Muscle layer of duodenum (tissue), 2 donors: ENCODE measurements around the gene PRIM2.
"Not testable (repeated sequence)": the region's sequence is repeated elsewhere in the genome, so short reads cannot be mapped to it uniquely, and the experiment has no call there.

Experiments used
- H3K27ac ChIP-seq: one replicate; pipeline ENCODE4 v1.7.0; 2013; ENCODE audit warnings: mild to moderate bottlenecking, low read length
- H3K27me3 ChIP-seq: one replicate; pipeline ENCODE4 v1.7.0; 2013; ENCODE audit warnings: low read depth, mild to moderate bottlenecking, control low read depth, low read length
- H3K36me3 ChIP-seq, 2 donors: one replicate each; pipeline ENCODE4 v1.7.0; 2013; ENCODE audit warnings: low read length in 2 of 2, control low read depth in 1 of 2, mild to moderate bottlenecking in 1 of 2; ENCODE audit not compliant: insufficient read depth in 2 of 2, control insufficient read depth in 1 of 2
- H3K4me1 ChIP-seq, 2 donors: one replicate each; pipeline ENCODE4 v1.7.0; 2013; ENCODE audit warnings: low read length in 2 of 2, mild to moderate bottlenecking in 2 of 2, control low read depth in 1 of 2, moderate library complexity in 1 of 2; ENCODE audit not compliant: insufficient read depth in 2 of 2, control insufficient read depth in 1 of 2
- H3K4me3 ChIP-seq, 2 donors: one replicate each; pipeline ENCODE4 v1.7.0; 2013; ENCODE audit warnings: low read length in 2 of 2, low read depth in 1 of 2, mild to moderate bottlenecking in 1 of 2
- H3K9me3 ChIP-seq, 2 donors: one replicate each; pipeline ENCODE4 v1.7.0; 2013; ENCODE audit warnings: low read length in 2 of 2, control low read depth in 1 of 2, mild to moderate bottlenecking in 1 of 2; ENCODE audit not compliant: control insufficient read depth in 1 of 2
- donor health status: healthy.

PRIM2 gene

GRCh38 chr6:57328074-57328473 lies 10.6 kb downstream of the PRIM2 start:
- Histone ChIP-seq H3K4me3 (no peak overlapping the region), H3K36me3 (peaks cover 7 to 41% of the 10 kb centered on the region in 2 donors), H3K4me1 (no peaks in the 10 kb centered on the region), H3K27ac (no peak overlapping the region), H3K27me3 (no peaks in the 10 kb centered on the region), H3K9me3 (peaks cover 4 to 10% of the 10 kb centered on the region in 2 donors)

DNA sequence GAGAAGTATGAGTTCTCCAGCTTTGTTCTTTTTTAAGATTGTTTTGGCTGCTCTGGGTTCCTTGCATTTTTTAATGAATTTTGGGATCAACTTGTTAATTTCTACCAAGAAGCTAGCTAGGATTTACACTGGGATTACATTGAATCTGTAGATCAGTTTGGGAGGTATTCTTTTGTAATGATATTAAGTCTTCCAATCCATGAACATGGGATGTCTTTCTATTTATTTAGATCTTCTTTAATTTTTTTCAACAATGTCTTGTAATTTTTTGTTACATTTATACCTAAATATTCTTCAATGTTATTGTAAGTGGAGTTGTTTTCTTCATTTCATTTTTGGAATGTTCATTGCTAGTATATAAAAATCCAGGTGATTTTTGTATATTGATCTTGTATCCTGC lies 12.5 kb downstream of the PRIM2 start:
- peaks cover 4 to 10% of the 10 kb centered on the region in 2 donors for H3K9me3 ChIP-seq
- H3K4me3 ChIP-seq: no peak overlapping the region
- no peak overlapping the region for H3K27ac ChIP-seq
- peaks cover 7 to 41% of the 10 kb centered on the region in 2 donors for H3K36me3 ChIP-seq
- H3K4me1 ChIP-seq: no peaks in the 10 kb centered on the region
- H3K27me3 ChIP-seq: no peaks in the 10 kb centered on the region

DNA sequence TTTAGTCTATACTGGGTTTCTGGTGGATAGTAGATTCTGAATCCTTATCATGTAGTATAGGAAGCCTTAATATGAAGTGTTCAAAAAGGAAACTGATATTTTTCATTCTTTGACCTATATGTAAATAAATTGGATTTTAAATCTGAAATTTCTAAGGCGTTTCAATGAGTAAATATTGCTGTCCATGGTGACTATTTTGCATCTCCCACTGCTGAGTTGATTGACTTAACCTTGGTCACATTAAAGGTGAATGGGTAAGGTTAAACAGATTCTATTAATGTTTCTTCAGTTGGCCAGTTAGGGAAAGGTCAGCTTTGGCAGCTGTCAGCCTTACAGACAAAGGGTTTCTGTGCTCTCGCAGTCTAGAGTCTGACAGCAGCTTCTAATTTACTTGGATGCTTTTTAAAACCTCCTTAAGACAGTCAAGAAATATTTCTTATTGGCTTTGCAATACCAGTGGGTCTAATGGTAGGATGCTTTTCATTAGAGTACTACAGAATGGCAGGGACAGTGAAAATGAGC lies 24.8 kb downstream of the PRIM2 start:
- Histone ChIP-seq H3K4me1 (no peaks in the 10 kb centered on the region), H3K9me3 (no peaks in the 10 kb centered on the region), H3K4me3 (no peak overlapping the region), H3K27me3 (no peaks in the 10 kb centered on the region), H3K27ac (no peak overlapping the region), H3K36me3 (no peaks in the 10 kb centered on the region)

DNA sequence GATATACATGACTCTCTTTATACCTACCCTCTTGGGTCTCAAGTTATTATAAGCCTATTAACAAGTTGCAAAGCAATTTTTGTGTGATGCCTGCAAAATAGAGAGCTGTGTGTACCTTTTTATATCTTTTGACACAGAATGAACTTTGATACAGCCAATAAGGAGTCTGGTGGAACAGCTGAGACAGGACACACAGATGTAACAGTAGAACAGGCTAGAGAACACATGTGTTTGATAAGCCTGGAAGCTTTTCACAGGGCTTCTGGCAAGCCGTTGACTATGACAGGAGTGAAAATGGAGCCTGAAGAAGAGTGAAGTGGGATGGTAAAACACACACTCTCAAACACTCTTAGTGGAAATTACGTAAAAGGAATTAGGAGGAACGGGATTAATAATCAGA lies 25.9 kb downstream of the PRIM2 start:
- H3K4me1 ChIP-seq, H3K36me3 ChIP-seq, H3K27me3 ChIP-seq, H3K4me3 ChIP-seq, H3K9me3 ChIP-seq, H3K27ac ChIP-seq: not testable (repeated sequence)

- not testable (repeated sequence) for H3K4me3 ChIP-seq, H3K9me3 ChIP-seq, H3K4me1 ChIP-seq, H3K27me3 ChIP-seq, H3K36me3 ChIP-seq, H3K27ac ChIP-seq
Measured at GRCh38 chr6:57346715-57347114, 29.3 kb downstream of the PRIM2 start.

DNA sequence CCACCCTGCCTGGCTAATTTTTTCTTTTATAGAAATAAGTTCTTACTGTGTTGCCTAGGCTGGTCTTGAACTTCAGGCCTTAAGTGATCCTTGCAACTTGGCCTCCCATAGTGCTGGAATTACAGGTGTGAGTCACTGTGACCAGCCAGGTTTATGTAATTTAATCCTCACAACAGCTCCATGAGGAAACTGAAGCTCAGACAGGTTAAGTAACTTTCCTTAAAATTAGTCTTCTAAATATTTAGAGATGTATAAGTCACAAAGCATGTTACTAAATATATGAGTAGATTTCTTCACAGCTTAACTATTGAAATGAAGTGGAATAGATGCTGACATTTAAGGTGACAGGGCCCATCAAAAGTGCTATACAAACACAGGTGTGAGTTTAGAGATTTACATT lies 30.2 kb downstream of the PRIM2 start:
- H3K9me3 ChIP-seq, H3K4me1 ChIP-seq, H3K27ac ChIP-seq, H3K36me3 ChIP-seq, H3K27me3 ChIP-seq, H3K4me3 ChIP-seq: not testable (repeated sequence)

DNA sequence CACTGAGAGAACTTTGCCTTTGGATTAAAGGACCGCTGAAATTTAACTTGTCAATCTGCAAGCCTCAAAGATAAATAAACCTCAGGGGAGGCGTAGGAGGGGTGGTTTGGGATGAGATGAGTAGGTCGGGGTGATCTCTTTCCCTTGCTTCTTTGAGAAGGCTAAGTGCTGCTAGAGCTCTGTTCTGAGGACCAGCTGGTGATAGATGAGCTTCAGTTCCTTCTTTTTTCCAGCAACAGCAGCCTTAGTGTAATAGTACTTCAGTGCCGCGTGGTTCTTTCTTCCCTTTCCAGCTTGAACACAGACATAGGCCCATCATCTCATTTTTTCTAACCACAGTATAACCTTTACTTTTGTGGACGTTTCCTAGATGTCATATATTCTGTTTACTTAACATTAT lies 33.0 kb downstream of the PRIM2 start:
- not testable (repeated sequence) for H3K9me3 ChIP-seq, H3K36me3 ChIP-seq, H3K4me3 ChIP-seq, H3K4me1 ChIP-seq, H3K27ac ChIP-seq, H3K27me3 ChIP-seq

DNA sequence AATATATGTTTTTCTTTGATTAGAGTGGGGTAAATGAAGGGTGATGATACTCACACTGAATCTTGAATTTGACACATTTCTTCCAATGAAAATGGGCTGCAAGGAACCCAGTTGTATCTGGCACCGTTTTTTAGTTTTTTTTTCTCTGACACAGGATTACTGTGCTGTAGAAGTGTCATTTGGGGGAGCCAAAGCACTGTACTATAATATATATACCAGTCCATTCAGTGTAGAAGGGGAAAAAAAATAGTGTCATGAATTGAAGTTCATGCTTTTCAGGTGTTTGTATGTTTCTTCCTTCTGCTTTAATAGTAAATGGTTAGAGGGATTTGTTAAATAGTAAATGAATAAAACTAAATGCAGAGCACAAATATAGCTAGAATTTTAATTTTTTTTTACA lies 35.2 kb downstream of the PRIM2 start:
- H3K27ac ChIP-seq, H3K27me3 ChIP-seq, H3K4me3 ChIP-seq, H3K36me3 ChIP-seq, H3K4me1 ChIP-seq, H3K9me3 ChIP-seq: not testable (repeated sequence)

DNA sequence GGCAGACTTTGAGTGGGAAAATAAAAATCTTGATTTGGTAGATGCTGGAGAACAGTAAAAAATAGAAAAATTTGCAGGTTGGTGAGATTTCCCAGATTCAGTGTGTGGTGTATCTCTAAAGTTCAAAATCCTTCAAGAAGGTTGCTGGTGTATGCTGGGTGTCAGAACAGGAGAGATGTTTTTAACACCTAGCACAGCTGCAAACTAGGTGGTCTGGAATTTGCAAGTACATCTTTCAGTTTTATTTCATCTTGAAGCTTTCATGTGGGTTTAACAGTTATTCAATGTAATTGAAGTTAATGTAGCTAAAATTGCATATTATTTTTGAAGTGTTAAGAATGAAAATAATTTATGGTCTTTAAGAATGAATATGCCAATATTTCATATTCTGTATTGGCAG lies 40.9 kb downstream of the PRIM2 start:
- not testable (repeated sequence) for H3K27ac ChIP-seq, H3K9me3 ChIP-seq

GRCh38 chr6:57359766-57360165 lies 42.3 kb downstream of the PRIM2 start:
- H3K36me3 ChIP-seq, H3K4me3 ChIP-seq, H3K9me3 ChIP-seq, H3K27ac ChIP-seq, H3K27me3 ChIP-seq, H3K4me1 ChIP-seq: not testable (repeated sequence)

More for the DNA sequence above, 40.9 kb downstream of the PRIM2 start:
- not testable (repeated sequence) for H3K4me3 ChIP-seq, H3K27me3 ChIP-seq, H3K36me3 ChIP-seq, H3K4me1 ChIP-seq

DNA sequence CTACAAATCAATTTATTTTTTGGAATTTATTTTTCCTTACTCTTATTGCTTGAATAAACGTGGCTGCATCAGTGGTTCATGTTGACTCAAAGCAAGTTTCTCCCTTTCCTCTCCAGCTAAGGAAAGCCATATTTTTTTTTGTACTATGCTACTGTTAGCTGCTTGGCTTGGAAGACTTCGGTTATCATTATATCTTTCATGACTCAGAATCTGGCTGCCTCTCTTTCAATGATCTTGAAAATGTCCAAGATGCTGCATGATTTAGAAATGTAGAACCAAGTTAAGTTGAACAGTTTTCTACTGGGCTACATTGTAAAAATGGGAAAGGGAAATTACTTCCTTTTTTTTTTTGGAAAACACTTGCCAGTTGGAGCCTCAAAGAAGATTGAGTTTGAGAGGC lies 44.9 kb downstream of the PRIM2 start:
- H3K27ac ChIP-seq, H3K4me1 ChIP-seq, H3K27me3 ChIP-seq, H3K9me3 ChIP-seq, H3K36me3 ChIP-seq, H3K4me3 ChIP-seq: not testable (repeated sequence)

GRCh38 chr6:57365076-57365583 lies 47.7 kb downstream of the PRIM2 start:
- H3K36me3 ChIP-seq, H3K27ac ChIP-seq, H3K4me1 ChIP-seq, H3K9me3 ChIP-seq, H3K27me3 ChIP-seq, H3K4me3 ChIP-seq: not testable (repeated sequence)
